Measurements from ENCODE around the gene NANOS2. TPM values are rescaled to one million over a fixed set of nuclear protein-coding genes. Genes with fewer than 3 reads are reported as not detected.
A peak's percentile ranks its signal among the peaks of the same experiment; 100 is the strongest.

NANOS2 gene
- total RNA-seq, 1 experiment from 2014 or later = not detected

DNA sequence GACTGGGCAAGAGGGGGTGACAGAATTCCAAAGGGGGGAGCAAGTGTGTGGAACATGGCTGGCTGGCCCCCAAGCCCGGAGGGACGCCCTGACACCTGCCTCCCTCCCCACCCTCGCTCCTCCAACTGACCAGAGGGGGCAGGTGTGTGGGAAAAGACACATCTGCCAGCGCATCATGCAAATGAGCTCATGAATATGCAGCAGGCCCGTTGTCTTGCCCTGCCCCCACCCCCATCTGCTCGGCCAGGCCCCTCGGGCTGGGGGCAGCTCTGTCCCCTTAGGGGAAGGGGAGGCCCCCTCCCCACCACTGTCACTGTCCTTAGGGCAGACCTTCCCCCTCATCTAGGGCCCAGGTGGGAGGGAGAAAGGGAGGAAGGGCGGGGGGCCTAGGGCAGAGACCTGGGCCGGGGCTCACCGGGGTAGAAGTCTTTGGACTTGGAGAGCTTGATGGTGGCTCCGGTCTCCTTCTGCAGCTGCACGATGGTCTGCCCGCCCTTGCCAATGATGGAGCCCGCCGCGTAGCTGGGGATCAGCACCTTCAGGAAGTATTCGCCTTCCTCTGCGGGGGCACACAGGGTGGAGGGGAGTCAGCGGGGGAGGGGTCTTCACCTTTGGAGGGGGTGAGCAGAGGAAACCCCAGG lies 46.1 kb upstream of the NANOS2 start:
- no peak overlapping the region for H3K4me3 Mint-ChIP-seq (ENCODE audit: unreplicated experiment)
- intact Hi-C loops (cut with micrococcal nuclease; ENCODE audit: unreplicated experiment) = no loop called here
- CTCF ChIA-PET = interaction anchor here (0.6 to 1.3 kb wide), 9 partner anchors 8 to 178 kb away, joined by 3 to 4 read pairs (median 3); partner anchors contain the start of genes DMPK and MYPOP

DNA sequence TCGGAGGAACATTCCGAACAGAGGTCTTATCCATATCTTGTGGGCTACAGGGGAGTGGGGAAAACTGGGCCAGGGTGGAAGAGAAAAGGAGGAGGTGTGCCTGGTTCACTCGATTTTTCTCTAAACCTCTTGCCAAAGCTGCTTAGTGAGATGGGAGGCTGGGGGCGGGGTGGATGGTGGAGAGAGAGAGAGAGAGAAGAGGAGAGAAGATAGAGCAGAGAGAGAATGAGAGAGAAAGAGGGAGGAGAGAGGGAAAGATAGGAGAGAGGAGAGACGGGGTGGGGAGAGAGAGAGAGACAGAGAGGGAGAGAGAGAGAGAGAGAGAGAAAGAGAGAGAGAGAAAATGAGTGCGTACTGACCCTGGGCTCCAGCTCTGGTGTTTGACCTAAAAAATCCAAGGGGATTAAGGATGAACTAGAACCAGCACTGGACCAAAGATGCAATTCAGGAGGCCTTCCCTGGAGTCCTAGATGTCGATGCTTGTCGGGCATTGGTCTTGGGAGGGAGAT lies 45.0 kb upstream of the NANOS2 start:
- Mint-ChIP-seq H3K36me3 (ENCODE audit: insufficient read depth, unreplicated experiment) (no peaks in the 10 kb centered on the region), H3K27me3 (ENCODE audit: insufficient read depth, unreplicated experiment) (peaks cover 34% of the 10 kb centered on the region), H3K4me1 (ENCODE audit: low read depth, unreplicated experiment) (peaks cover 7% of the 10 kb centered on the region), H3K4me3 (ENCODE audit: unreplicated experiment) (no peak overlapping the region), H3K27ac (ENCODE audit: unreplicated experiment) (no peak overlapping the region), H3K9me3 (ENCODE audit: unreplicated experiment) (no peaks in the 10 kb centered on the region)
- CTCF ChIA-PET = no interaction called here
- Histone ChIP-seq H3K4me3 (ENCODE audit: low read depth, low read length) (no peak overlapping the region), H3K27me3 (replicated peaks; ENCODE audit: control insufficient read depth, insufficient read depth, low read length) (no peaks in the 10 kb centered on the region), H3K9me3 (no peaks in the 10 kb centered on the region), H3K4me1 (no peaks in the 10 kb centered on the region), H3K36me3 (ENCODE audit: control insufficient read depth, insufficient read depth, low read length) (no peaks in the 10 kb centered on the region)
- no TSS peak for BruUV-seq (replicated peaks)
- intact Hi-C loops (cut with micrococcal nuclease; ENCODE audit: unreplicated experiment) = no loop called here
- POLR2A ChIA-PET = no interaction called here
- TF ChIP-seq, protein P1, sequence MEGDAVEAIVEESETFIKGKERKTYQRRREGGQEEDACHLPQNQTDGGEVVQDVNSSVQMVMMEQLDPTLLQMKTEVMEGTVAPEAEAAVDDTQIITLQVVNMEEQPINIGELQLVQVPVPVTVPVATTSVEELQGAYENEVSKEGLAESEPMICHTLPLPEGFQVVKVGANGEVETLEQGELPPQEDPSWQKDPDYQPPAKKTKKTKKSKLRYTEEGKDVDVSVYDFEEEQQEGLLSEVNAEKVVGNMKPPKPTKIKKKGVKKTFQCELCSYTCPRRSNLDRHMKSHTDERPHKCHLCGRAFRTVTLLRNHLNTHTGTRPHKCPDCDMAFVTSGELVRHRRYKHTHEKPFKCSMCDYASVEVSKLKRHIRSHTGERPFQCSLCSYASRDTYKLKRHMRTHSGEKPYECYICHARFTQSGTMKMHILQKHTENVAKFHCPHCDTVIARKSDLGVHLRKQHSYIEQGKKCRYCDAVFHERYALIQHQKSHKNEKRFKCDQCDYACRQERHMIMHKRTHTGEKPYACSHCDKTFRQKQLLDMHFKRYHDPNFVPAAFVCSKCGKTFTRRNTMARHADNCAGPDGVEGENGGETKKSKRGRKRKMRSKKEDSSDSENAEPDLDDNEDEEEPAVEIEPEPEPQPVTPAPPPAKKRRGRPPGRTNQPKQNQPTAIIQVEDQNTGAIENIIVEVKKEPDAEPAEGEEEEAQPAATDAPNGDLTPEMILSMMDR (IDR thresholded peaks at IDR 0.05; ENCODE audit: insufficient read depth in 1 of 2, low read depth in 1 of 2, low read length in 1 of 2, severe bottlenecking in 1 of 2, unreplicated experiment in 1 of 2) = no peak
- DNase-seq = no peak

More for the DNA sequence above, 46.1 kb upstream of the NANOS2 start:
- Histone ChIP-seq H3K27me3 (replicated peaks; ENCODE audit: control insufficient read depth, insufficient read depth, low read length) (no peaks in the 10 kb centered on the region), H3K4me3 (ENCODE audit: low read depth, low read length) (no peak overlapping the region), H3K9me3 (no peaks in the 10 kb centered on the region), H3K36me3 (ENCODE audit: control insufficient read depth, insufficient read depth, low read length) (no peaks in the 10 kb centered on the region), H3K4me1 (no peaks in the 10 kb centered on the region)
- TF ChIP-seq, protein P1 (IDR thresholded peaks at IDR 0.05; ENCODE audit: insufficient read depth in 1 of 2, low read depth in 1 of 2, low read length in 1 of 2, severe bottlenecking in 1 of 2, unreplicated experiment in 1 of 2) = no peak
- no TSS peak for BruUV-seq (replicated peaks)
- no peaks in the 10 kb centered on the region for H3K36me3 Mint-ChIP-seq (ENCODE audit: insufficient read depth, unreplicated experiment)
- peaks cover 27% of the 10 kb centered on the region for H3K27me3 Mint-ChIP-seq (ENCODE audit: insufficient read depth, unreplicated experiment)
- POLR2A ChIA-PET = no interaction called here
- peak in 1 of 2 experiments; percentile 24 for DNase-seq
- H3K4me1 Mint-ChIP-seq (ENCODE audit: low read depth, unreplicated experiment) = no peaks in the 10 kb centered on the region
- no peaks in the 10 kb centered on the region for H3K9me3 Mint-ChIP-seq (ENCODE audit: unreplicated experiment)
- H3K27ac Mint-ChIP-seq (ENCODE audit: unreplicated experiment) = no peak overlapping the region

DNA sequence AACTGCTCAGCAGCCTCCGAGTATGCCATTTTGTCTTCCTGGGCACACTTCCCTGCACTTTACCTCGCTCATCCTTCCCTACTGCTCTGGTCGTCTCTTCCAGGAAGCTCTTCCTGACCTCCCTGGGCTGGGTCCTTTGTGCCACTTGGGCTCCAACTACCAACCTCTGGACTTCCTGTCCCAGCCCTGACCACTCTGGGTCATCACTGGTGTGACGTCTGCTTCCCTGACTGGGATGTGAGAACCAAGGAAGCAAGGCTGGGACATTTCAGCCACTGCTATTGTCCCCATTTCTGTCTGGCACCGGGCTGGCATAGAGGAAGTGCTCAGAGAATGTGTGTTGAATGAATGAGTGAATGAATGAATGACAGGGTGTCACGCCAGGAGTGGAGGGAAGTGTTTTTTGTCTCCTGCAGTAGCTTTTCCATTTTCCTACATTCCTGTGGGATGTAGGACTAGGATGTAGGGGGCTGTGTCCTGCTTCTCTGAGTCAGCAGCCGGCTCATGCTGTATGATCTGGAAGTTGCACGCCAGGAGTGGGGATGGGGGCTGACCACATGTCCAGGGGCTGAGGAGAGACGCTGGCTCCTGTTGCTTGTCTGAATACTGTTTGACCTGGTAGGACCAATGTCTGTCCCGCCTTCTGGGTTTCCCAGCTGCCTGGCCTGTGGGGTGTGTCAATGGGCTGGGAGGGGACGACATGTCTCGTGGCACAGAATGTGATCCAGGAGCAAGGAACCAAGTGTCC lies 44.4 kb upstream of the NANOS2 start:
- H3K4me3 Mint-ChIP-seq (ENCODE audit: unreplicated experiment) = no peak overlapping the region
- no peaks in the 10 kb centered on the region for H3K36me3 Mint-ChIP-seq (ENCODE audit: insufficient read depth, unreplicated experiment)
- POLR2A ChIA-PET = no interaction called here
- TF ChIP-seq, protein P1 (IDR thresholded peaks at IDR 0.05; ENCODE audit: insufficient read depth in 1 of 2, low read depth in 1 of 2, low read length in 1 of 2, severe bottlenecking in 1 of 2, unreplicated experiment in 1 of 2) = no peak
- H3K4me1 ChIP-seq = no peaks in the 10 kb centered on the region
- H3K27me3 ChIP-seq (replicated peaks; ENCODE audit: control insufficient read depth, insufficient read depth, low read length) = no peaks in the 10 kb centered on the region
- CTCF ChIA-PET = no interaction called here
- H3K27ac Mint-ChIP-seq (ENCODE audit: unreplicated experiment) = no peak overlapping the region
- intact Hi-C loops (cut with micrococcal nuclease; ENCODE audit: unreplicated experiment) = no loop called here
- no TSS peak for BruUV-seq (replicated peaks)
- peaks cover 34% of the 10 kb centered on the region for H3K27me3 Mint-ChIP-seq (ENCODE audit: insufficient read depth, unreplicated experiment)
- DNase-seq = no peak
- no peaks in the 10 kb centered on the region for H3K36me3 ChIP-seq (ENCODE audit: control insufficient read depth, insufficient read depth, low read length)
- no peaks in the 10 kb centered on the region for H3K9me3 Mint-ChIP-seq (ENCODE audit: unreplicated experiment)
- H3K9me3 ChIP-seq = no peaks in the 10 kb centered on the region
- H3K4me1 Mint-ChIP-seq (ENCODE audit: low read depth, unreplicated experiment) = peaks cover 7% of the 10 kb centered on the region
- no peak overlapping the region for H3K4me3 ChIP-seq (ENCODE audit: low read depth, low read length)
